Breast epithelium (tissue), 3 donors: ENCODE results near the gene PTPRF.

Experiments used
- CTCF ChIP-seq, 3 donors: fragments of 450-650 bp; IDR thresholded peaks; one replicate each; pipeline ENCODE4 v1.5.1; 2016 to 2017; ENCODE audit warnings: antibody characterized with exemption in 3 of 3, mild to moderate bottlenecking in 3 of 3, moderate library complexity in 3 of 3
- POLR2AphosphoS5 ChIP-seq, 3 donors: sonication (generic); formaldehyde crosslinking; IDR thresholded peaks; one replicate each; pipeline ENCODE4 v1.6.1; 2017; ENCODE audit warnings: antibody characterized with exemption in 3 of 3

DNA sequence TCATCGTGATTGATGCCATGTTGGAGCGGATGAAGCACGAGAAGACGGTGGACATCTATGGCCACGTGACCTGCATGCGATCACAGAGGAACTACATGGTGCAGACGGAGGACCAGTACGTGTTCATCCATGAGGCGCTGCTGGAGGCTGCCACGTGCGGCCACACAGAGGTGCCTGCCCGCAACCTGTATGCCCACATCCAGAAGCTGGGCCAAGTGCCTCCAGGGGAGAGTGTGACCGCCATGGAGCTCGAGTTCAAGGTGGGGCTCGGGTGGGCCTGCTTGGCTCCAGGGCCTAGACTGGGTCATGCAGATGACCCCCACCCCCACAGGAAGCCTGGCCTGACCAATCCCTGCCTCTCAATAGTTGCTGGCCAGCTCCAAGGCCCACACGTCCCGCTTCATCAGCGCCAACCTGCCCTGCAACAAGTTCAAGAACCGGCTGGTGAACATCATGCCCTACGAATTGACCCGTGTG is 88.7 kb downstream of the PTPRF start:
- TF ChIP-seq CTCF (IDR thresholded peaks at IDR 0.05) (no peak), POLR2AphosphoS5 (IDR thresholded peaks at IDR 0.05) (no peak)
